ENCODE results near the gene LHX8.
"Not testable (repeated sequence)": the region's sequence is repeated elsewhere in the genome, so short reads cannot be mapped to it uniquely, and the experiment has no call there.

Gene LHX8

DNA sequence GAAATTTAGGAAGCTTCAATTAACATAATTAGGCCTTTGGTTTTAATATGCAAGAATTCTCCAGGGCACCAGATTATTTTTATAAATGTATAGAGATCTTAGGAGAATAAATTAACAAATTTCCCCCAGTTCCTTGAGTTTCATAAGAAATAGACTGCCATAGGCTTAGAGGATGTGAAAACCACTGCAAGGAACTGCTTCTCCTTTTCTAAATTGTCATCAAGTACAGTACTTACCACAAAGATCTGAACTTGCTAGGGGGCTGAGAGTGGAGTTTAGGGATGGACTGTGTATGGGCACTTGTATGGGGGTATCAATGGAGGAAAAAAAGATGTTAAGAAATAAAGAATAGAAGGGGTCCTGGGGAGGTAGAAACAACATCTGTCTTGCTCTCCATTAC lies 31.1 kb downstream of the LHX8 start:
- H3K27me3 ChIP-seq: no peaks in the 10 kb centered on the region
- H3K36me3 ChIP-seq: no peaks in the 10 kb centered on the region
- H3K27ac ChIP-seq: no peak overlapping the region
- no peak overlapping the region for H3K9ac ChIP-seq
- H3K4me2 ChIP-seq: no peak overlapping the region
- H3K9me3 ChIP-seq (replicated peaks in 1 of 11): no peaks in the 10 kb centered on the region
- no peak for TF ChIP-seq Cebpa-rat (IDR thresholded peaks at IDR 0.05)
- H3K4me1 ChIP-seq: 0 out of 20 replicates have a peak, but pooled peaks cover 0 to 4% (median 0%) of the 10 kb centered on the region in 10 experiments
- H3K4me3 ChIP-seq: no peak overlapping the region
- H4K20me1 ChIP-seq: no peaks in the 10 kb centered on the region

DNA sequence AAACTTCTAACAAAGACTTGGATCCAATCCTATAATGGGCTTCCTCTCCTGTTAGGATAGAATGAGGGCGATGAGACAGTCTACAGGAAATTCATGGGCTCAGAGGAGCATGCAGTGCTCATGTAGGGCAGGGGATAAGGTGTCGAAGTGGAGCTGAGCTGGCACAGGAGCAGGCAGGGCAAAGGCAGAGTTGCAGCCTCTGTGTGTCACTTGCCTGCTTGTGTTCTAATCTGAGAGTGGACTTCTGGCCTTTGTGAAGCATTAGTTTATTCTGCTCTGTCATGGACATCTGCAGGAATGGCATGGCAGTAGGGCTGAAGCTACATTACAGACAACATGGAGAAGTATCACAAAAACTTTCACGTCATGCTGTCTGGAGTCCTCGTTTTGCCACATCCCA lies 32.6 kb downstream of the LHX8 start:
- Histone ChIP-seq H3K4me1 (0 out of 20 replicates have a peak, but pooled peaks cover 0 to 4% (median 0%) of the 10 kb centered on the region in 10 experiments), H3K27me3 (no peaks in the 10 kb centered on the region), H4K20me1 (no peaks in the 10 kb centered on the region), H3K27ac (no peak overlapping the region), H3K9me3 (replicated peaks in 1 of 11) (no peaks in the 10 kb centered on the region), H3K4me3 (no peak overlapping the region), H3K4me2 (no peak overlapping the region), H3K9ac (no peak overlapping the region), H3K36me3 (no peaks in the 10 kb centered on the region)
- no peak for TF ChIP-seq Cebpa-rat (IDR thresholded peaks at IDR 0.05)

DNA sequence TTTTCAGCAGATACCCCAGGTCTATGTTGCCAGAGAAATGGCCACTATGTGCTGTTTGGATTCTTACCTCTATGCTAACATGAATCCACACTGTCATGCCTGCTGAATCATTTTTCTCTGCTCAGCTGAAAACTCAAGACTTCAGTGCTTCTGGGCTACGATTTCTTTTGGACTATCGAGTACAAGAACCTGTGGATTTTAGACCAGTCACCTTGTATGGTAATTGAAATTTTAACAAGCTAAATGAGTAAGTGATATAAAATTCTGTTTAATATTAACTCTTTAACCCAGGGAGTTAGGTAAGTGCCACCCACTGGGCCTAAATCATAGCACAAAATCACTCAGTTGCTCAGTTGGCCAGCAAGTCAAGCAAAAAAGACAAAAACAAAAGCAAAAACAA lies 35.8 kb downstream of the LHX8 start:
- H3K36me3 ChIP-seq: no peaks in the 10 kb centered on the region
- H3K27ac ChIP-seq: no peak overlapping the region
- no peaks in the 10 kb centered on the region for H4K20me1 ChIP-seq
- TF ChIP-seq Cebpa-rat (IDR thresholded peaks at IDR 0.05): no peak
- H3K4me3 ChIP-seq: no peak overlapping the region
- H3K4me2 ChIP-seq: no peak overlapping the region
- peaks cover 0 to 12% (median 6%) of the 10 kb centered on the region in 10 experiments; a peak in 11 of 20 replicates for H3K4me1 ChIP-seq
- H3K9me3 ChIP-seq (replicated peaks in 1 of 11): no peaks in the 10 kb centered on the region
- no peaks in the 10 kb centered on the region for H3K27me3 ChIP-seq
- no peak overlapping the region for H3K9ac ChIP-seq

DNA sequence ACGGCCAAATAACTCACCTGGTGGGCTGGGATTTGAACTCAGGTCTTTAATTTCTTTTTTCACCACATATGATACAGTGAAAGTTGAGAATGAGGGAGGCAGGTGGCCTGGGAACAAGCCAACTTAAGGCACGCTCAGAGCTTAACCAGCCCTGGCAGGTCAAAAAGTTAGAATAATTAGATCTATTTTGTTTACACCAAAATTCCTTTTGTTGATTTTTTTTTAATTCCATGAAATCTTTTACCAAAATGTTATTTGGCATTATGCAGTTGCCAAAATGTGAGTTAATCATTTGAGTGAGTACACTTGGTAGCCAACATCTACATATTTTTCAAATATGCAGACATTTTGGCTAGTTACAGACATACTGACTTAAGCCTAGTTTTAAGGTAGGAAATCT lies 36.8 kb downstream of the LHX8 start:
- Histone ChIP-seq H3K4me2 (no peak overlapping the region), H3K27me3 (no peaks in the 10 kb centered on the region), H3K27ac (no peak overlapping the region), H3K9ac (no peak overlapping the region), H3K9me3 (replicated peaks in 1 of 11) (peaks cover 0 to 5% (median 3%) of the 10 kb centered on the region in 11 experiments; a peak in 6 of 22 replicates), H3K4me1 (peaks cover 0 to 8% (median 6%) of the 10 kb centered on the region in 10 experiments; a peak in 11 of 20 replicates), H3K4me3 (no peak overlapping the region), H4K20me1 (no peaks in the 10 kb centered on the region), H3K36me3 (no peaks in the 10 kb centered on the region)
- no peak for TF ChIP-seq Cebpa-rat (IDR thresholded peaks at IDR 0.05)

DNA sequence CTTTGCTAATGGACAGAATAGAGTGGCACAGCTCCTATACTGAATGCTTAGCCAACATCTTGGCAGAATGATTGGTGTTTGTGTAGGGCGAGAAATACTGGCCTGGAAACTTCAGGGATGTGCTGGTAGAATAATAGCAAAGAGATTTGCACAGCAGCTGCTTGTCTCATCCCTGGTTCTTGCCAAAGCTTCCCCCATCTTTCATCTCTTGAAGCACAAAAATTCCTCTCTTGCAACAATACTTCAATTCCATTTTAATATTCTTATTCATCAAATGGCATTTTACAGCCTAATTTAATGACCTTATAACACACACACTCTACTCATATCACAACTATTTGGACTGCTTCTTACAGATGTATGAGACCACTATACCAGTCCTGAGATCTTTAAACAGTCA lies 37.7 kb downstream of the LHX8 start:
- Histone ChIP-seq H3K4me1 (peaks cover 0 to 8% (median 6%) of the 10 kb centered on the region in 10 experiments; a peak in 11 of 20 replicates), H3K36me3 (no peaks in the 10 kb centered on the region), H4K20me1 (no peaks in the 10 kb centered on the region), H3K9ac (no peak overlapping the region), H3K27ac (no peak overlapping the region), H3K9me3 (replicated peaks in 1 of 11) (peaks cover 0 to 7% (median 3%) of the 10 kb centered on the region in 11 experiments; a peak in 6 of 22 replicates), H3K4me3 (no peak overlapping the region), H3K27me3 (no peaks in the 10 kb centered on the region), H3K4me2 (no peak overlapping the region)
- TF ChIP-seq Cebpa-rat (IDR thresholded peaks at IDR 0.05): no peak

DNA sequence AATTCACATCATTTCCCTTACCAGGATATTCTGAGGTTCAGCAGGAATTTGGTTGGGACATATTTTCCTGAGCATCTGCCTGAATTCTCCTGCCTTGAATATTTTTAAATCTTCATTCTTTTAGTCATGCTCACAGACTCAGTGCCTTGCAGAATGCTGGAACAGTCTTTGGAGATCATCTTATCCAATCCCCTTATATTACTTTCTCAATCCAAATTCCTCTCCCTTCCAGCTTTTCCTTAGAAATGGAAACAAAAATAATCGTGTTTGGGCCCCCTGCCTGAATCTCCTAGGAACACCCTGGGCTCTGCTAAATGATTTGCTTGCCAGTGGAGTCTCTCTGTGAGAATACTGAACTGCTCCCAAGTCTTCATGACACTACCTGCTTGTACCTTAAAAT lies 38.4 kb downstream of the LHX8 start:
- TF ChIP-seq Cebpa-rat (IDR thresholded peaks at IDR 0.05): no peak
- Histone ChIP-seq H3K4me2 (no peak overlapping the region), H4K20me1 (no peaks in the 10 kb centered on the region), H3K4me1 (peaks cover 0 to 8% (median 6%) of the 10 kb centered on the region in 10 experiments; a peak in 11 of 20 replicates), H3K36me3 (no peaks in the 10 kb centered on the region), H3K27ac (no peak overlapping the region), H3K9me3 (replicated peaks in 1 of 11) (peaks cover 0 to 7% (median 3%) of the 10 kb centered on the region in 11 experiments; a peak in 6 of 22 replicates), H3K27me3 (no peaks in the 10 kb centered on the region), H3K4me3 (no peak overlapping the region), H3K9ac (no peak overlapping the region)

DNA sequence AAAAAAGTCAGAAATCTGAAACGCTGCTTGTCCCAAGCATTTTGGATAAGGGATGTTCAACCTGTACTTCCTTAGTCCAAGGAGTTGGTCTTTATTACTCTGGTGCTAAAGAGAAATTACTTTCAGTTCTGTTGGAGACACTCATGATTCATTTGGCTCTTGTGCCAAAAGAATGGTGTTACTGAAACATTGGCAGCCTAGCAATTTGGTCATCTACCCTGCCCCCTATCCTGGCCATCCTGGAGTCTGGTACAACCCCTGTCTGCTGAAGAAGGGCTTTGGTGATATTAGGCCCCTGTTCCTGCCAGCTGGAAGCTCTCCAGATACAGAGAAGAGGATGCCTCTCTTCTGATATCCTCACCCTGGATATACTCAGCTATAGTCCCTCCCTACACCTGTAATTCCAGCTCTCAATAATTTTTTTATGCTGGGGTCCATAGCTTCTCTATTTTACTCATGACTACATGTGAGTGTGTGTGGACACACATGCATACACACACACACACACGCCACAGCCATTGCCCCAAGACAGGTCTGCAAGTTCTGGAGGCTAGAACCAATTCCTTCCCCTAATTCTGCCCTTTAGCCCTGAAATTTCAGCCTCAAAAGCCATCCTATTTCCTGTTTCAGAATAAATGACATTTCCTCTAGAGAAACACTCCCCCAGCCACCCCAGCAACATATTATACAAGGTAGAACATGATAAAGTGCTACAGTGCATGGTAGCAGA lies 40.0 kb downstream of the LHX8 start:
- peaks cover 0 to 8% (median 6%) of the 10 kb centered on the region in 10 experiments; a peak in 11 of 20 replicates for H3K4me1 ChIP-seq
- no peaks in the 10 kb centered on the region for H4K20me1 ChIP-seq
- no peaks in the 10 kb centered on the region for H3K27me3 ChIP-seq
- no peak overlapping the region for H3K4me3 ChIP-seq
- peaks cover 0 to 7% (median 3%) of the 10 kb centered on the region in 11 experiments; a peak in 6 of 22 replicates for H3K9me3 ChIP-seq (replicated peaks in 1 of 11)
- H3K36me3 ChIP-seq: no peaks in the 10 kb centered on the region
- H3K9ac ChIP-seq: no peak overlapping the region
- H3K27ac ChIP-seq: no peak overlapping the region
- peak overlapping the region in 6 of 11 experiments; percentile 15 to 51 (median 36); a peak in 5 of 22 replicates for H3K4me2 ChIP-seq
- TF ChIP-seq Cebpa-rat (IDR thresholded peaks at IDR 0.05): no peak

DNA sequence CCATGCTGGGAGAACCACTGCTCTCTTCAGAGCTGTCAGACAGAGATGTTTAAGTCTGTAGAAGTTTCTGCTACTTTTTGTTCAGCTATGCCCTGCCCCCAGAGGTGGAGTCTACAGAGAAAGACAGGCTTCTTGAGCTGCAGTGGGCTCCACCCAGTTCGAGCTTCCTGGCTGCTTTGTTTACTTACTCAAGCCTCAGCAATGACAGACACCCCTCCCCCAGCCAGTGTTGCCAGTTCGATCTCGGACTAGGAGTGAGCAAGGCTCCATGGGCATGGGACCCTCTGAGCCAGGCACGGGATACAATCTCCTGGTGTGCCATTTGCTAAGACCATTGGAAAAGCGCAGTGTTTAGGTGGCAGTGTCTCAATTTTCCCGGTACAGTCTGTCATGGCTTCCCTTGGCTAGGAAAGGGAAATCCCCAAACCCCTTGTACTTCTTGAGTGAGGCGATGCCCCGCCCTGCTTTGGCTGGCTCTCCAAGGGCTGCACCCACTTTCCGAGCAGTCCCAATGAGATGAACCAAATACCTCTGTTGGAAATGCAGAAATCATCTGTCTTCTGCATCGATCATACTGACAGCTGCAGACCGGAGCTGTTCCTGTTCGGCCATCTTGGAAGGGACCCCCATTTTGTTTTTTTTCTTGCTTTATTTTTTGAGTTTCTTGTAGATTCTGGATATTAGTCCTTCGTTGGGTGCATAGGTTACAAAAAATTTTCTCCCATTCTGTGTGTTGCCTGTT lies 47.2 kb downstream of the LHX8 start:
- H3K27ac ChIP-seq, H3K4me1 ChIP-seq, H3K4me2 ChIP-seq, H3K4me3 ChIP-seq, H4K20me1 ChIP-seq, H3K9ac ChIP-seq, H3K36me3 ChIP-seq, H3K27me3 ChIP-seq: not testable (repeated sequence)
- peaks cover 10 to 24% (median 15%) of the 10 kb centered on the region in 11 experiments; a peak in 18 of 22 replicates for H3K9me3 ChIP-seq (replicated peaks in 1 of 11)

DNA sequence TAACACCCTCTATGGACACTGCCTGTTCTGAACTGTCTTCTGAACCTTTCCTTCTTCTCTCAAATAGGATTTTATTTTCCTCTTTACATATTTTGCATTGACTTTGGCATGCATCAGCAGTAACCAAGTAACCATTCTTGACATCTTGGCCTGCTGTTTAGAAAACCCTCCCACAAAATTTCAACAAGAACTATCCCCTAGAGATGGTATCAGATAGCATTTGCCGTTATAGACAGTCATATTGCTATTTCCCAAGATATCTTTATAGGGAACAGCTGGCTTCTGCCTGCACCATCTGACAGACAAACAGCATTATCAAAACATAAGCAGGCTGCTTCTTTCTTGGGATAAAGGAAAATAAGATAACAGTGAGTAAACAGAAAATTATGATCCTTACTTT lies 54.7 kb downstream of the LHX8 start:
- no peak overlapping the region for H3K4me3 ChIP-seq
- no peaks in the 10 kb centered on the region for H3K9me3 ChIP-seq (replicated peaks in 1 of 11)
- H3K27me3 ChIP-seq: no peaks in the 10 kb centered on the region
- H3K27ac ChIP-seq: no peak overlapping the region
- H3K9ac ChIP-seq: no peak overlapping the region
- TF ChIP-seq Cebpa-rat (IDR thresholded peaks at IDR 0.05): no peak
- no peaks in the 10 kb centered on the region for H3K36me3 ChIP-seq
- H4K20me1 ChIP-seq: no peaks in the 10 kb centered on the region
- no peaks in the 10 kb centered on the region for H3K4me1 ChIP-seq
- H3K4me2 ChIP-seq: no peak overlapping the region
